ENCODE results near the gene PLPP1.

DNA sequence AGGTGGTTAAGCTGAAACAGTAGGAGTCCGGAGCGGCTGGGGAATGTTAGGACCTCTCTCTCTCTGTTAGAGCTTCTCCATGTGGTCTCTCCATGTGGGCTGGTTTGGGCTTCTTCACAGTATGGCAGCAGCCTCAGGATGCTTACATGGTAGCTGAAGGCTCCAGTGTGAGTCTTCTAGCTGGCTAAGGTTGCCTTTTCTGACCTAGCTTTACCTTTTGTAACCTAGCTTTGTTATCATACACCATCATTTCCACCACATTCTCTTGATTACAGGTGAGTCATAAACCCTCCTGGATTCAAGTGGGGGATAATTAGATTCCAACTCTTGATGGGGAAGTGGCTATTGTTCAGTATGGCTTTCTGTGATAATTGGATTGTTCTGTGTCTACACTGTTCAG, 128.5 kb downstream of the PLPP1 start:
- TF ChIP-seq, protein P1, sequence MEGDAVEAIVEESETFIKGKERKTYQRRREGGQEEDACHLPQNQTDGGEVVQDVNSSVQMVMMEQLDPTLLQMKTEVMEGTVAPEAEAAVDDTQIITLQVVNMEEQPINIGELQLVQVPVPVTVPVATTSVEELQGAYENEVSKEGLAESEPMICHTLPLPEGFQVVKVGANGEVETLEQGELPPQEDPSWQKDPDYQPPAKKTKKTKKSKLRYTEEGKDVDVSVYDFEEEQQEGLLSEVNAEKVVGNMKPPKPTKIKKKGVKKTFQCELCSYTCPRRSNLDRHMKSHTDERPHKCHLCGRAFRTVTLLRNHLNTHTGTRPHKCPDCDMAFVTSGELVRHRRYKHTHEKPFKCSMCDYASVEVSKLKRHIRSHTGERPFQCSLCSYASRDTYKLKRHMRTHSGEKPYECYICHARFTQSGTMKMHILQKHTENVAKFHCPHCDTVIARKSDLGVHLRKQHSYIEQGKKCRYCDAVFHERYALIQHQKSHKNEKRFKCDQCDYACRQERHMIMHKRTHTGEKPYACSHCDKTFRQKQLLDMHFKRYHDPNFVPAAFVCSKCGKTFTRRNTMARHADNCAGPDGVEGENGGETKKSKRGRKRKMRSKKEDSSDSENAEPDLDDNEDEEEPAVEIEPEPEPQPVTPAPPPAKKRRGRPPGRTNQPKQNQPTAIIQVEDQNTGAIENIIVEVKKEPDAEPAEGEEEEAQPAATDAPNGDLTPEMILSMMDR (IDR thresholded peaks at IDR 0.05), result no peak
- no peak for TF ChIP-seq EZH2 (IDR thresholded peaks at IDR 0.05)
